Endothelial cell of umbilical vein (primary cell): ENCODE measurements around the gene OXSR1.

Source experiments
- CTCF ChIP-seq, 2 donors: IDR thresholded peaks; 1 replicate in 1 of 2; 2 replicates in 1 of 2; pipeline ENCODE4 v1.5.1; 2011; ENCODE audit warnings: low read length in 2 of 2, mild to moderate bottlenecking in 2 of 2, moderate library complexity in 2 of 2, control low read depth in 1 of 2, inconsistent platforms in 1 of 2, low read depth in 1 of 2; ENCODE audit not compliant: insufficient read depth in 1 of 2; ENCODE audit errors: extremely low read depth in 1 of 2
- JUN ChIP-seq: IDR thresholded peaks from 2 replicates; pipeline ENCODE4 v1.6.1; 2011; ENCODE audit warnings: borderline replicate concordance, low read depth; ENCODE audit not compliant: insufficient read length, insufficient read depth

DNA sequence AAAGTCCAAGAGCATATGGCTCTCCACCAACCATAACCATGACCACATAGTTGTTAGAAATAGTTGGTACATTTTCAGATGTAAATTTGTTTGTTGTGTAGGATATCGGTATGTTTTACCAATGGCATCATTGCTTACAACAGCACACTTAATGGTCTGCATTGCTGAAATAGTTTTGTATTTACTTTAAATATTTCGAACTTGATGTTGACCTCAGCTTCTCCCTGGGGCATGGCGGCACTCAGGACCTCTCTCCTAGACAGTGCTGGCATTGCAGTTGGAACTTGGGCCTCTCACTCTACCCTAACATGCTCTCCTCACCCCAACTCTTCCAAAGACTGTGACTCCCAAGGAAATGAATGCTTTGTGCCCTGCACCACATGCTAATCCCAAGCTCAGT, 105.3 kb downstream of the OXSR1 start:
- TF ChIP-seq CTCF (IDR thresholded peaks at IDR 0.05; ENCODE audit: extremely low read depth in 1 of 2, insufficient read depth in 1 of 2, low read depth in 1 of 2, low read length in 2 of 2) (no peak), JUN (no peak)
